ENCODE measurements around the gene NIPSNAP2. TPM values are rescaled to one million over a fixed set of nuclear protein-coding genes. Genes with fewer than 3 reads are reported as not detected.
"Not testable (repeated sequence)": the region's sequence is repeated elsewhere in the genome, so short reads cannot be mapped to it uniquely, and the experiment has no call there.

The NIPSNAP2 gene
- polyA plus RNA-seq, 1 donor: 124 TPM

- DNase-seq: not testable (repeated sequence)
Measured at GRCh38 chr7:56045758-56046157, 81.4 kb downstream of the NIPSNAP2 start.

- peak; percentile 39 for DNase-seq
Measured at GRCh38 chr7:56046721-56047445, 82.5 kb downstream of the NIPSNAP2 start.

GRCh38 chr7:56047446-56048116, 83.2 kb downstream of the NIPSNAP2 start:
- not testable (repeated sequence) for DNase-seq

- no peak for DNase-seq
Measured at GRCh38 chr7:56048245-56048644, 83.9 kb downstream of the NIPSNAP2 start.

- not testable (repeated sequence) for DNase-seq
Measured at GRCh38 chr7:56048763-56049162, 84.4 kb downstream of the NIPSNAP2 start.

Other genes with a start within 250 kb of the NIPSNAP2 start
- 0.67 TPM for gene SEPTIN14, start 101.8 kb upstream of the NIPSNAP2 start, polyA plus RNA-seq (ENCODE audit: insufficient read length)
- 18.5 TPM for gene ZNF713, start 77.1 kb upstream of the NIPSNAP2 start, polyA plus RNA-seq (ENCODE audit: insufficient read length)
- gene MRPS17, start 12.7 kb upstream of the NIPSNAP2 start, polyA plus RNA-seq (ENCODE audit: insufficient read length): 19.1 TPM
- gene PSPH, start 86.9 kb downstream of the NIPSNAP2 start, polyA plus RNA-seq (ENCODE audit: insufficient read length): 30.4 TPM
- gene CCT6A, start 87.2 kb downstream of the NIPSNAP2 start, polyA plus RNA-seq (ENCODE audit: insufficient read length): 316 TPM
- 153 TPM for gene SUMF2, start 99.7 kb downstream of the NIPSNAP2 start, polyA plus RNA-seq (ENCODE audit: insufficient read length)
- gene PHKG1, start 128.4 kb downstream of the NIPSNAP2 start, polyA plus RNA-seq (ENCODE audit: insufficient read length): 2.9 TPM
- gene CHCHD2, start 141.9 kb downstream of the NIPSNAP2 start, polyA plus RNA-seq (ENCODE audit: insufficient read length): 208 TPM
- gene NUPR2, start 151.8 kb downstream of the NIPSNAP2 start, polyA plus RNA-seq (ENCODE audit: insufficient read length): 2.0 TPM

Data from left kidney (tissue), 2 donors.